ENCODE data around the gene CPNE9.

CPNE9 gene

DNA sequence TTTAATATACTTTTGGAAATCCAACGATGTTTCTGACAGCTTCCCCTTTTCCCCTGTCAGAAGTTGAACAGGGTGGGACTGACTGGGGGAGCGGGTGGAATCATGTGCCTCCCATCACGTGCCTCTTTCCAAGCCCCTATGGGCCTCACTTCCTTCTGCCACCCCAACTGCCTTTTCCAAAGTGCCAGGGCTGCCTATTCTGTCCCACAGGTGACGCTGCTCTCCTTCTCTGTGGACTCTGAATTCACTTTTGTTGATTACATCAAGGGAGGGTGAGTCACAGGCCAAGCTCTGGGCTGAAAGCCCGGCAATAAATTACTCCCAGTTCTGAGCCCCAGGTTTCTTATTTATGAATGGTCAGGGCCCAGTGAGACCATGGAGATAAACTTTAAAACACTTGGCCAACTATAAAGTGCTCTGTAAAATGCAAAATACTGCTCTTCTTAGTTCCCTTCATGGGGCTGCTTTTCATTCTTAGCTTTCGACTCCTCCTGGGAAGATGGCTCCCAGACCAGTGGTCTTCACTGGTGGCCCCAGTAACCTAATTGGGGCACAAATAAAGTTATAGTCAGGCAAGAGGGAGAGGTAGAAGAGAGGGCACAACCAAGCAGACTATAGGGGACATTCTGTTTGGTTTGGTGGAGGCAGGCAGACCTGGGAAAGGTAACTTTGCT, 12.3 kb downstream of the CPNE9 start:
- peak; percentile 30 for DNase-seq (ENCODE audit: low spot score)

DNA sequence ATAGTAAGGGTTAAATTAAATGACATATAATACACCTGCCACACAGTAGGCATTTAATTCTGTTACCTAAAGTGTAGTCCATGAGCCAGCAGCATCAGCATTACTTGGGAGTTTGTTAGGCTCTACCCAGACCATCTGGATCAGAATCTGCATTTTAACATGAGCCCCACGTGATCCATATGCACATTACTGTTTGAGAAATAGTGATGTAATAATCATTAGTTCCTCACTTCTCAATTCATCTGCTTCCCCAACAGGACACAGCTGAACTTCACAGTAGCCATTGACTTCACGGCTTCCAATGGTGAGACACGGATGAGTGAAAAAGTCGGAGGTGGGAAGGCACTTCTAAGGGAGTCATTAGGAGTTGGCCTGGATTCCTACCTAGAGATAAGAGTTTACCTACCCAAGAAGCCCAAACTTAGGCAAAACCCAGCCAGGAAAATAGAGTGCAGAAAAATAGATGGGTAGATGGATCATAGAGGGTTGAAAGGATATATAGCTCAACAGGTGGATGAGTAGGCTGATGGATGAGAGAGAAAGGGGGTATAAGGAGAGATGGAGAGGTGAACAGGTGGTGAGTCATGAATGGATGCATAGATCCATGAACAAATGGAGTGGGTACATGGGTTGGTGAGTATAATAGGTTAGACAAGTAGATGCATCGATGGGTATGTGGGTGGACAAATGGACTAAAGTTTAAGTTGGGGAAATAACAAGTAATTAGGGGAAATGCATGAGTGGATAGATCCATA, 13.3 kb downstream of the CPNE9 start:
- DNase-seq (ENCODE audit: low spot score), result no peak

DNA sequence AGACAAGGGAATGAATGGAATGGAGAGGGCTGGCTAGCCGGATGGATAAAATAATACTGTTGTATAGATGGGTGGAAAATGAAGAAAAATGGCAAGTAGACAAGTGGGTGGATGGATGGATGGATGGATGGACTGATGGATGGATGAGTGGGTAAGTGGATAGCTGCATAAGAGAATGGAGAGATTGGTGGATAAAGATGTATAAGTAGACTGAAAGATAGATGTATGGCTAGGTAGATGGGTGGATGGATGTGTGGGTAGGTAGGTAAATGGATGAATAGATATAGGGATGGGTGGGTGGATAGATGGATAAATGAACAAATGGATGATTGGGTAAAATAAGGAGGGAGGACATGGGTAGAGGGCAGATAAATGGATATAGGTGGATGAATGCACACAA, 13.9 kb downstream of the CPNE9 start:
- DNase-seq (ENCODE audit: low spot score), result no peak

DNA sequence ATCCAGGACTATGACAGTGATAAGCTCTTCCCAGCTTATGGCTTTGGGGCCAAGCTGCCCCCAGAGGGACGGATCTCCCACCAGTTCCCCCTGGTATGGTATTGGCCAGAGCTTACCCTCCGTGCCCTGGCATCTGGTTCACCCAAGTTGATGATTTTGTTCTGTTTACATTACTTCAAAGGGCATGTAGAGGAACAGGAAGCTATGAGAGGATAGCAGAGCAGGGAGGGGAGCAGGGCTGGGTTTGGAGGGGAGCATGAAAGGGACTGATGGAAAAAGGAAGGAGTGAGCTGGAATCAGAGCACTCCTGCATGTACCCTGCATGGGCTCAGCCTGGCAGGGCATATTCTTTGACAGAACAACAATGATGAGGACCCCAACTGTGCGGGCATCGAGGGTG, 14.5 kb downstream of the CPNE9 start:
- DNase-seq (ENCODE audit: low spot score), result no peak

DNA sequence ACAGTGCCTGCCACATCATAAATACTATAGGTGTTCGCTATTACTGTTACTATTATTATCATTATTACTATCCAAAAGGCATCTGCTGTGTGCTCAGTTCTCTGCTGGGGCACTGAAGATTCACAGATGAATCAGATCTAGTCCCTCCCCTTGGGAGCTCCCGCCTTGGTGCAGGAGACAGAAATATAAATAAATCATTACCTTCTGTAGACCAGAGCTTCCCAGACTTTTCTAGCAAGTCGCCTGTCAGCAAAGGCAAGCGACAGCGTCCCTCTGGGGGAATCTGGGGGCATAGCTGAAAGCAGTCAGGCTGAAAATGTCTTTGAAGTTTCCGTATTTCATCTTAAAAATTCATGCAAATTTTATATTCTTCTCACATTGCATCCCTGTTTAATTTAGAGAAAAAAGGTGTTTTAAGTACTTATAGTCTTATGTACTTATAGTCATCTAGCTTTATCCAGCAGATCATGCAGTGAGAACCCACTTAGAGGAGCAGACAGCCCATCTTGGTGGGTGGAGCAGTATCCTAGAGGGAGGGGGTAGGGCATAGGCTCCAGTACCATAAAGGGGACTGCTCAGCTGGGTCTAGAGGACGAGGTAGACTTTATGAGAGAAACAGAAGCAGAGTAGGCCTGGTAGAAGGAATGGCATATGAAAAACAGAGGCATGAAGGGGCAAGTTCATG, 17.5 kb downstream of the CPNE9 start:
- no peak for DNase-seq (ENCODE audit: low spot score)

DNA sequence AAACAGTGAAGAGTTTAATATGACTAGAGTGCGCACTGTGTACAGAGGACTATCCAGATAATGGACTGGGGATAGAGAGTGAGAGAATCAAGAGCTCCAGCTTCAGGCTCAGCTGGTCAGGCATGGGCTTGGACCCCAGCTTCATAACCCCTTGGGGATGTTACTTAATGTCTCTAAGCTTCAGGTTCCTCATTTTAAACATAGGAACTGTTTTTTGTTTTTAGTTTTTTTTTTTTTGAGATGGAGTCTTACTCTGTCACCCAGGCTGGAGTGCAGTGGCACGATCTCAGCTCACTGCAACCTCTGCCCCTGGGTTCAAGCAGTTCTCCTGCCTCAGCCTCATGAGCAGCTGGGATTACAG, 18.0 kb downstream of the CPNE9 start:
- DNase-seq (ENCODE audit: low spot score), result no peak

DNA sequence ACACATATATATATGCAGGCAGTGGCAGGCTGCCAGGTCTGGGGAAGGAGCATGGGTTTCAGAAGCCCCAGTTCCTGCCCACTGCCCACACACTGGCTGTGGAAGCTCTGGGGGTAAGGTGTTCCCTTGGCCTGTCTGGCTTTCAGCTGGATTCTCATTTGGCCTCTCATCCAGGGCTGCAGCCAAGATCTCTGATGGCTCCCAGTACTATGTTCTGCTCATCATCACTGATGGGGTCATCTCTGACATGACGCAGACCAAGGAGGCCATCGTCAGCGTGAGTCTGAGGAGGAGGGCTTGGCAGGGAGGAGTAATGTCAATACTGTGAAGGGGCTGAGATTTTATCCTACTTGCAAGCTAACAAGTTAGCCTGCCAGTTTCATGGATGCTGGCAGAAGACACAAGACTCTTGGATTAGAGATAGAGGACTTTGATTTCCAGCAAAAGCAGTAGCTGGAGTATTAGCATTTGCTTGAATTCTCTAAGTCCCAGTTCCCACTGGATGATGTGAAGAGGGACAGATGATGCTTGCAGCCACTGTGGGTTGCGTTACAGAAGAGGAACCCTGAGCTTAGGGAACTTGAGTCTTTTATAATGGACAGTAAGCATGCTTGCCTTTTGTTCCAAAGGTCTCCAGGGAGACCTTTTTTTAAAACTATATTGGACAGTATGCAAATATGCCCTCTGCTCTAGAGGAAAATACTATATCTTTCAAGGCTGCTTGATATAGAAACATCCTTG, 22.3 kb downstream of the CPNE9 start:
- no peak for DNase-seq (ENCODE audit: low spot score)

DNA sequence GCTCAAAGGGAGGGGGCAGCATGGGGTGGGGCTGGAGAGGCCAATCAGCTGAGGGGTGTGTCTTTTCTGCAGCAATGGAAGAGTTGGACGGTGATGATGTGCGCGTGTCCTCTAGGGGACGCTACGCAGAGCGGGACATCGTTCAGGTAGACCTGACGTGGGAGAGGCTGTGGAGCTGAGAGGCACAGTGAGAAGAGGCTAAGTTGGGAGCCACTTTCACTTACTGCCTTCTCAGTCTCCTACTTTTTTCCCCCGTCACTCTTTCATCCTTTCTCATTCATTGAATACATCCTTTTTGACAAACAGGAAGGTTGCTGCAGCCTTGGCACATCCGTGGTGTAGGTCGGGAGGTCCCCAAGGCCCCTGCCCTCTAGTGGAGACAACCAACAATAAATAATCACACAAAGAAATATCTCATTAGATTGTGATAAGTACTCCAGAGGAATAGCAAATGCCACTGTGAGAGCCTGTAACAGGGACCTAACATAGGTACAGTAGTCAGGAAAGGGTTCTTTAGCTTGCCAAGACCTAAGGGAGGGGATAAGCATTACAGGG, 23.5 kb downstream of the CPNE9 start:
- peak; percentile 74 for DNase-seq (ENCODE audit: low spot score)

DNA sequence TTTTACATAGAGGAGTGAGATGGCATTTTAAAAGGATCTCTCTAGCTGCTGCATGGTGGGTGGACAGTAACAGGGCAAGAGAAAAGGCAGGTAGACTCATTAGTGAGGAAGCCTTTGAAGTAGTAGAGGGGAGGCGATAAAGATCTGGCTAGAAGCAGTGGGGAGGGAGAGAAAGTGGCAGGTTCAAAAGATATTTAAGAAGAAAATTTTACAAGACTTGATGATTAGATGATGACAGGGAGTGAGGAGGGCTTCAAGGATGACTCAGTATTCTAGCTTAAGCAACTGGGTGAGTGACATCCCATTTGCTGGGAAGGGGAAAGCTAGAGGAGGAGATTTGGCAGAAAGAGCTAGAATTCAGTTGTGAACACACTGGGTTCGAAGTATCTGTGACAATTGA, 24.1 kb downstream of the CPNE9 start:
- DNase-seq (ENCODE audit: low spot score), result no peak

DNA sequence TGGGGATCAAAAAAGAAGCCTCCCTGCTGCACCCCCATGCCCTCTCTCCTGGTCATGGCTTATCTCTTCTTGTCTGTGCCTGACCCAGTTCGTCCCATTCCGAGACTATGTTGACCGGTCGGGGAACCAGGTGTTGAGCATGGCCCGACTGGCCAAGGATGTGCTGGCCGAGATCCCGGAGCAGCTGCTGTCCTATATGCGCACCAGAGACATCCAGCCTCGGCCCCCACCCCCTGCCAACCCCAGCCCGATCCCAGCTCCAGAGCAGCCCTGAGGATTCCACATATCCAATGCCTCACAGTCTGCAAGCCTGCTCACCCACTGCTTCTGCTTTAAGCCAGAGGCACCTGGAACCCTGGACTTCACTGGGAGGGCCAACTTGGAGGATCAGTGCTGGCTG, 25.8 kb downstream of the CPNE9 start:
- DNase-seq (ENCODE audit: low spot score), result no peak

DNA sequence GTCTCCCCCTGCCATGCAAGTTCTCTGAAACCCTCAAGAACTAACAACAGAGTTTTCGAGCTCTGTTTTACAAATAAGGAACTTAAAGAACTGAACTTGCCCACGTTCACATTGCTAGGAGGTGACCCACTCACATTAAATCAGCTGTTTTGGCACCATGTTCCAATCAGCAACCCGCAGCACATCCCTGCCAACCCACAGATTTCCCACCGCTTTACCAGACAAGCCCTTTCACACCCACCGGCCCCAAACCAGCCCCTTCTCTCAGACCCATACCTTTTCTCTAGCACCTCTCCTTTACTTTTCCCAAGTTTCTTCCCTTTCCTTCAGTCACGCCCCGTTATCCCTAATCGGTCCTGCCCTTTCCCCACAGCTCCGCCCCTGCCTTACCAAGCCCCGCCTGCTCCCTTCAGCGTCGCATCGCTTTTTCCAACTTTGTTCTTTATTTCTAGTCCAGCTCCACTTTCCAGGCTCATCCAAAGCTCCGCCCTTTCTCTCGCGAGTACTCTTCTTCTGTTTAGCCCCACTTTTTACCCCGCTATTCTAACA, 27.1 kb downstream of the CPNE9 start:
- DNase-seq (ENCODE audit: low spot score), result no peak

DNA sequence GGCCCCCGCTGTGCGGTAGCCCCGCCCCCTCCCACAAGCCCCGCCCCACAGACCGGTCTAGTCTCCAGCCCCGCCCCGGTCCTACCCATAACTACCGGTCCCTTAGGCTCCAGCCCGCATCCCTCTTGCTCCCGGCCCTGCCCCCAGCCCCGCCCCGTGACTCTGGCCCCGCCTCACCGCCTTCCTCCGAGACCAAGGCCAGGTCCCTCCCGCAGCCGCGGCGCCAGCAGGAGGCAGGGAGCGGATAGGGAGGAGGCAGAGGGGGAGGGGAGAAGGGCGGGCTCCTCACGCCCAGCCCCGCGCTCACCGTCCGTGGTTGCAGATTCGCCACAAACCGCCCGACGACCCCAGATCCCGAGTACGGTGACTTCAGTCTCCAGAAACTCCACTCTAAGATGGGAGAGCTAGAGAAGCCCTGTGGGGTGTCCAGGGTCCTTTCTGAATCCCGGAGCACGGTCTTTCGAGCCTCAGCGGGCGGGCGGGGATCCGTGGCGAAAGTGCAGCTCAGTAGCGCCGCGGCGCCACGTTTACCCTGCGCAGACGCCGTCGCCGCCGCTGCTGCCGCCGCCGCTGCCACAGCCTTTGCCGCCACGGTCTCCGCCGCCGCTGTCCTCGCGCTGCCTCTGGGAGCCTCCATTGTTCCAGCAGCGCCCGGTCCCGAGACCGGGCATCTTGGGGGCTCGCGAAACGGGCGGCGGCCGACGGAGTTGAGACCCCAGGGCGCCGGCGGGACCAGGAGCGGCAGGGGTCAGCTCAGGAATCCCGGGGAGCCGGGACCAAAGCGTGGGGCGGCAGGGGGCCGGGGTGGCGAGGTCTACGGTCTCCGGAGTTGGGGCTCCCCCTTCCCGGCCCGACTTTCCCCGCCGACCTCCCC, 27.8 kb downstream of the CPNE9 start, which contains the start of gene BRPF1:
BRPF1 (plus strand) TSS at position 530 of the 874 bp plus-strand sequence. CDS start 2,406 bp downstream, outside the sequence.
- DNase-seq (ENCODE audit: low spot score), result peak; percentile 100

DNA sequence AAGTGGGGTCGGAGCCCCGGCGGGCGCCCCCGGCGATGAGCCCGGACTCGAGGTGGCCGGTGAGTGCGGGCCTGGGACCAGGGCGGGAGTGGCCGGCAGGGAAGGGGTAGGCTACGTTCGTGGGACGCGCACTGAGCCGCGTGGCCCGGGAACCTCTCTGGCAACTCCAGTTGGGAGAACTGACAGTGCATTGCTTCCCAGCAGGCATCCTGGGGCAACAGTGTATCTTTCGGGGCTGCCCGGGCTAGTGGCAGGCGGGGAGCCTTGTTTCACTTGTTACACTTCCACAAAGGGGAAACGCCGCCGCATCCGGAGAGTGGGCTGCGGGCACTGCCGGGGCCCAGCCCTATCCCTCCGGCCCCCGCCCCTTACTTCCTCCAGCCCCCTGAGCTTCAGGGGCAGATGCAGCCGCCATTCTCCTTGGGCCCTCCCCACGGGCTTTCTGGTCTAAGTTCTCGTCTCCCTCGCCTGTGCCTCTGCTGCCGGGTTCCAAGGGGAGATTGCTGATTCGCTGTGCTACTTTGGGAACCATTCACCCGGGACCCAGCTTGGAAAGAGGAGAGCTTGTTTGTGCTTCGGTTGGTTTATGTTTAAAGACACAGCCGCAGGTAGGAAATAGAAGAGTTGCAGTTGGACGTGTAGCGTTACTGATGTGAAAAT, 28.6 kb downstream of the CPNE9 start:
- DNase-seq (ENCODE audit: low spot score), result peak; percentile 30

DNA sequence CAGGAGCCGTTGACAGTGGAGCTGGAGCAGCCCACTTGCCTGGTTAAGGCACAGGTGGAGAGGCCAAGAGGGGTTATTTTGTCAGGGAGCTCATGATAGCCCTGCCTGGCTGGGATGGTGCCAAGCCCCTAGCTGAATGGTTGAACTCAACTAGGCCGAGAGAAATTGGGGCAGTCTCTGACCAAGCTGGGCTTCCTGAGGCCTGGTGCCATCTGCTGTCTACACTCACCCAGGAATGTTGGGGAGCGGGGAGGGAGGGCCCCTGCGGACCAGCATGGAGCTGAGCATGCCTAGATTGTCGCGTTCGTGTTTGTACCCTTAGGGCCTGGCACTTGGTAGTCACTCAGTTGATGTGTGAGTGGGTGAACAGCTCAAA, 29.1 kb downstream of the CPNE9 start:
- DNase-seq (ENCODE audit: low spot score), result no peak

DNA sequence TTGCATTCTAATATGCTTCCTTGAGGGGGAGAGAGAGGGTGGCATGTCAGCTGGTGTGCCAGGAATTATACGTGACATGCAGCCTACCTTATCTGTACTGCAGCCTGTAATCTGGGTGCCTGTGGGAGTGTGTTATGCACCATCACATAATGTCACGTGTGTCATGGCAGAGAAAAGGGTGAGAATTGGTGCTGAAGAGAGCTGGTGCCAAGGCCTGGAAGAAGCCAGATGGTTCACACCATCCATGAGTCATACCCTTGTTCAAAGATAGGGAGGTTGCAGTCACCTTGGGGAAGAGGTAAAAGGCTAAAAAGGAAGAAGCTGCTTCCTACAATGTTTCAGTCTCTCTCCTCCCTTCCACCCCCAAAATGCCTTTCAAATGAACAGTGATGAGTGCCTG, 33.2 kb downstream of the CPNE9 start:
- DNase-seq (ENCODE audit: low spot score), result no peak

DNA sequence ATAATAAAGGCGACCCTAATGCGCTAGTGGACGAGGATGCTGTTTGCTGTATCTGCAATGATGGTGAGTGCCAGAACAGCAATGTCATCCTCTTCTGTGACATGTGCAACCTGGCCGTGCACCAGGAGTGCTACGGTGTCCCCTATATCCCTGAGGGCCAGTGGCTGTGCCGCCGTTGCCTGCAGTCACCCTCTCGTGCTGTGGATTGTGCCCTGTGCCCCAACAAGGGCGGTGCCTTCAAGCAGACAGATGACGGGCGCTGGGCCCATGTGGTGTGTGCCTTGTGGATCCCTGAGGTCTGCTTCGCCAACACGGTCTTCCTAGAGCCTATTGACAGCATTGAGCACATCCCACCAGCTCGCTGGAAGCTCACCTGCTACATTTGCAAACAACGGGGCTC, 35.5 kb downstream of the CPNE9 start:
- no peak for DNase-seq (ENCODE audit: low spot score)

DNA sequence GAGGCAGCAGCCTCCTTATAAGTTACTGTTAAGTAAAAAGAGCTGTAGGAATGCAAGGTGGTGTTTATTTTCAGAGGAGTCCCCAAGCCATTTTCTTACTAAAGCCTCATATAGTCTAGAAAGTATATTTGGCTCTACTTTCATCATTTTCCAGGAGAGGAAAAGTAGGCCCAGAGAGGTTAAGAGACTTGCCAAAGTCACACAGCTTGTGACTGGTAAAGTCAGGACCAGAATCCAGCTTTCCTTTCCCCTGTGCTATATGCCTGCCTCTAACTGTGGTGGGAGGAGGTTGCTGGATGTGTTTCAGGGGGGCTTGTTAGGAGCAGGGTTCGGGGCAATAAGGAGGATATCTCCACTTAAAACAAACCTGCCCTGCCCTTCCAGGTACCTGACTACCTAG, 38.9 kb downstream of the CPNE9 start:
- no peak for DNase-seq (ENCODE audit: low spot score)

DNA sequence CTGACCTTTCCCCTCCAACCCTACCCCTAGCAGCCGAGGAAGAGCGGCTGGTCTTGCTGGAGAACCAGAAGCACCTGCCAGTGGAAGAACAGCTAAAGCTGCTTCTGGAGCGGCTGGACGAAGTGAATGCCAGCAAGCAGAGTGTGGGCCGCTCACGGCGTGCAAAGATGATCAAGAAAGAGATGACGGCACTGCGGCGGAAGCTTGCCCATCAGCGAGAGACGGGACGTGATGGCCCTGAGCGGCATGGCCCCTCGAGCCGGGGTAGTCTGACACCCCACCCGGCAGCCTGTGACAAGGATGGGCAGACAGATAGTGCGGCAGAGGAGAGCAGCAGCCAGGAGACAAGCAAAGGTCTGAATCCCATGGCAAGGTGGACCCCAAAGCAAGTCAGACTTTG, 39.9 kb downstream of the CPNE9 start:
- no peak for DNase-seq (ENCODE audit: low spot score)

DNA sequence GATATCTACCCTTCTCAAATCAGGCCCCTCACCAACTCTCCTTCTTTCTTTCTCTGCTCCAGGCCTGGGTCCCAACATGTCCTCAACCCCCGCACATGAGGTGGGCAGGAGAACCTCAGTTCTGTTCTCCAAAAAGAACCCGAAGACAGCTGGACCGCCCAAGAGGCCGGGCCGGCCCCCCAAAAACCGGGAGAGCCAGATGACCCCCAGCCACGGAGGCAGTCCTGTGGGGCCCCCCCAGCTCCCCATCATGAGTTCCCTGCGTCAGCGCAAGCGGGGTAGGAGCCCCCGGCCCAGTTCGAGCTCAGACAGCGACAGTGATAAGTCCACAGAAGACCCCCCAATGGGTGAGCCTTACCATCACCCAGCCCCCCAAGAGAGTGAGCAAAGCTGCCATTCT, 40.5 kb downstream of the CPNE9 start:
- DNase-seq (ENCODE audit: low spot score), result no peak

DNA sequence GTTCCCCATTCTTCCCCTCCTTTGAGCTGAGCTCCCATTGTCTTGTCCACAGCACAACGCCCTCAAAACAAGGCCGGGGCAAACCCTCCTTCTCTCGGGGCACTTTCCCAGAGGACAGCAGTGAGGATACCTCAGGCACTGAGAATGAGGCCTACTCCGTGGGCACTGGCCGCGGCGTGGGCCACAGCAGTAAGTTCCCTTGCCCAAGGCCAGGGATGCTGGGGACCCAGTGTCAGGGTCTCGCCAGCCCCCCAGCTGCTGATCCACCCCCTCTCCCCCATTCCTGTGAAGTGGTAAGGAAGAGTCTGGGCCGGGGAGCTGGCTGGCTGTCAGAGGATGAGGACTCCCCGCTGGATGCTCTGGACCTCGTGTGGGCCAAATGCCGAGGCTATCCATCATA, 41.9 kb downstream of the CPNE9 start:
- DNase-seq (ENCODE audit: low spot score), result no peak

Data from CD4-positive, alpha-beta T cell treated with Interleukin-6 at 100 ng/mL for 8 hours (primary cell).